Upper lobe of left lung (tissue), 4 donors: ENCODE data around the gene LMF2.

Experiments
- POLR2A ChIP-seq, 4 donors: fragments of 450-650 bp; IDR thresholded peaks; one replicate each; pipeline ENCODE4 v1.5.1; 2016 to 2017; ENCODE audit warnings: antibody characterized with exemption in 4 of 4, mild to moderate bottlenecking in 2 of 4
- POLR2AphosphoS5 ChIP-seq, 2 donors: sonication (generic); formaldehyde crosslinking; IDR thresholded peaks; one replicate each; pipeline ENCODE4 v1.5.1; 2017; ENCODE audit warnings: antibody characterized with exemption in 2 of 2
- TF ChIP-seq, protein P1 (sequence below), 6 experiments: fragments of 450-650 bp in 4 of 6; fragments of 200-600 bp in 2 of 6; sonication (generic) in 2 of 6; IDR thresholded peaks; one replicate each; pipeline ENCODE4 v1.5.1; 2016 to 2019; ENCODE audit warnings: antibody characterized with exemption in 6 of 6

DNA sequence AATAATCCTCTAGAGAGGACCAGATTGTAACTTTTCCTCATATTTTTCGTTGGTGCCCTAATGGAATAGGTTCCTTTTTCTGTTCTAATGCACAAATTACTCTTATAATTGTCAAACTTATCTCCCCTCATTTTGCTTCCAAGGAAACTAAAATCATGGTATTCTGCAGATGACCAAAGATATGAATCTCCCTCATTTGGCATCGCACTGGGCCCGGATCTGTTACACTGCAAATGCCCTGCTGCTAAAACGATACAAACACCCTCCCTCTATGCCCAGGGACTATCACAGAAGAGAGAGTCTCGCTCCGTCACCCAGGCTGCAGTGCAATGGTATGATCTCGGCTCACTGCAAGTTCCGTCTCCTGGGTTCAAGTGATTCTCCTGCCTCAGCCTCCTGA lies 45.8 kb upstream of the LMF2 start:
- TF ChIP-seq, protein P1, sequence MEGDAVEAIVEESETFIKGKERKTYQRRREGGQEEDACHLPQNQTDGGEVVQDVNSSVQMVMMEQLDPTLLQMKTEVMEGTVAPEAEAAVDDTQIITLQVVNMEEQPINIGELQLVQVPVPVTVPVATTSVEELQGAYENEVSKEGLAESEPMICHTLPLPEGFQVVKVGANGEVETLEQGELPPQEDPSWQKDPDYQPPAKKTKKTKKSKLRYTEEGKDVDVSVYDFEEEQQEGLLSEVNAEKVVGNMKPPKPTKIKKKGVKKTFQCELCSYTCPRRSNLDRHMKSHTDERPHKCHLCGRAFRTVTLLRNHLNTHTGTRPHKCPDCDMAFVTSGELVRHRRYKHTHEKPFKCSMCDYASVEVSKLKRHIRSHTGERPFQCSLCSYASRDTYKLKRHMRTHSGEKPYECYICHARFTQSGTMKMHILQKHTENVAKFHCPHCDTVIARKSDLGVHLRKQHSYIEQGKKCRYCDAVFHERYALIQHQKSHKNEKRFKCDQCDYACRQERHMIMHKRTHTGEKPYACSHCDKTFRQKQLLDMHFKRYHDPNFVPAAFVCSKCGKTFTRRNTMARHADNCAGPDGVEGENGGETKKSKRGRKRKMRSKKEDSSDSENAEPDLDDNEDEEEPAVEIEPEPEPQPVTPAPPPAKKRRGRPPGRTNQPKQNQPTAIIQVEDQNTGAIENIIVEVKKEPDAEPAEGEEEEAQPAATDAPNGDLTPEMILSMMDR (IDR thresholded peaks at IDR 0.05), result no peak
- no peak for TF ChIP-seq POLR2A (IDR thresholded peaks at IDR 0.05)
- no peak for TF ChIP-seq POLR2AphosphoS5 (IDR thresholded peaks at IDR 0.05)
